ENCODE measurements around the gene SLIT3.

DNA sequence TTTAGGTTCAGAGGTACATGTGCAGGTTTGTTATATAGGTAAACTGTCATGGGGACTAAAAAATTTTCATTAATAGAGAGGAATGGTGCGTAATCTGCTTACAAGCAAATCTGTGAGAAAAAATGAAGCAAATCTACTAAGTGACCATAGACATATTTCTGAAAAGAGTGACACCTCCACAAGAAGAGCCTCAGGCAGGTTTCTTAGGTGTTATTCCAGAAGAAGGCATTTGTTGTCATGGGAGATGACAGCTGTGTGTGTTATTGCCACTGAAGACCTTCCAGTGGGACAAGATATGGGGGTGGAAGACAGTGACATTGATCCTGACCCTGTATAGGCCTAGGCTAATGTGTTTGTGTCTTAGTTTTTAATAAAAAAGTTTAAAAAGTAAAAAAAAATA lies 652.9 kb downstream of the SLIT3 start:
- TF ChIP-seq POLR2A (IDR thresholded peaks at IDR 0.05; ENCODE audit: low read depth, low read length) = no peak
- TF ChIP-seq POU2F2 (IDR thresholded peaks at IDR 0.05; ENCODE audit: low read depth, low read length) = no peak
- TF ChIP-seq POLR2AphosphoS5 (IDR thresholded peaks at IDR 0.05; ENCODE audit: low read depth, low read length) = no peak

All from GM12891 (cell line).